SU-DHL-6 (cell line): ENCODE data around the gene ATP6V0D1.

Experiments
- H2AFZ ChIP-seq: fragments of 200-600 bp; sonication (generic); 2 replicates; pipeline ENCODE4 v1.6.1; 2014; ENCODE audit warnings: low read depth, mild to moderate bottlenecking, moderate library complexity, mixed read lengths, antibody characterized with exemption, low read length; ENCODE audit not compliant: severe bottlenecking
- H3F3A ChIP-seq: fragments of 200-600 bp; shearing (Covaris generic); 2 replicates; pipeline ENCODE4 v1.6.0; 2016; ENCODE audit warnings: antibody characterized with exemption, mild to moderate bottlenecking; ENCODE audit not compliant: insufficient read depth
- H3K27ac ChIP-seq: fragments of 200-600 bp; sonication (generic); 2 replicates; pipeline ENCODE4 v1.5.1; 2016; ENCODE audit warnings: low read depth, mild to moderate bottlenecking, low read length, moderate library complexity, mixed read lengths
- H3K27me3 ChIP-seq: fragments of 200-600 bp; sonication (generic), shearing (Covaris generic); 2 replicates; pipeline ENCODE4 v1.6.0; 2014; ENCODE audit warnings: mild to moderate bottlenecking, low read length
- H3K36me3 ChIP-seq: fragments of 200-600 bp; sonication (generic); 2 replicates; pipeline ENCODE4 v1.6.1; 2014; ENCODE audit warnings: mild to moderate bottlenecking, low read length, mixed read lengths
- H3K4me2 ChIP-seq: fragments of 300-600, 200-600 bp; shearing (Covaris generic), sonication (generic); 2 replicates; pipeline ENCODE4 v1.6.0; 2014; ENCODE audit warnings: low read length, low read depth, mild to moderate bottlenecking; ENCODE audit not compliant: poor library complexity, severe bottlenecking
- H3K4me3 ChIP-seq: fragments of 200-600 bp; sonication (generic); 2 replicates; pipeline ENCODE4 v1.5.1; 2014; ENCODE audit warnings: antibody characterized with exemption, low read length, mild to moderate bottlenecking, mixed read lengths; ENCODE audit not compliant: insufficient read depth, poor library complexity, severe bottlenecking
- H3K79me2 ChIP-seq: fragments of 200-600 bp; sonication (generic); 2 replicates; pipeline ENCODE4 v1.6.1; 2014; ENCODE audit warnings: mild to moderate bottlenecking, low read length, moderate library complexity; ENCODE audit not compliant: insufficient read depth
- H3K9ac ChIP-seq: fragments of 200-600 bp; sonication (generic); 2 replicates; pipeline ENCODE4 v1.7.0; 2014; ENCODE audit warnings: mild to moderate bottlenecking, low read length
- H3K9me2 ChIP-seq: fragments of 200-600 bp; sonication (generic); replicated peaks from 2 replicates; pipeline ENCODE4 v1.6.1; 2014; ENCODE audit warnings: low read length; ENCODE audit not compliant: insufficient read depth
- H3K9me3 ChIP-seq: fragments of 200-600 bp; sonication (generic); 2 replicates; pipeline ENCODE4 v1.6.1; 2014; ENCODE audit warnings: low read length, mixed read lengths; ENCODE audit not compliant: insufficient read depth
- H4K20me1 ChIP-seq: fragments of 200-600 bp; sonication (generic); 2 replicates; pipeline ENCODE4 v1.6.1; 2014; ENCODE audit warnings: low read depth, mild to moderate bottlenecking, antibody characterized with exemption, low read length, moderate library complexity, mixed read lengths
- CTCF ChIP-seq: fragments of 200-600 bp; sonication (generic); IDR thresholded peaks from one replicate; pipeline ENCODE4 v1.5.1; 2017; ENCODE audit warnings: antibody characterized with exemption, mild to moderate bottlenecking, low read length, moderate library complexity; ENCODE audit not compliant: insufficient read depth, poor library complexity, severe bottlenecking
- EZH2phosphoT487 ChIP-seq: fragments of 200-600 bp; sonication (generic), shearing (Covaris generic); conservative IDR thresholded peaks from 2 replicates; pipeline ENCODE4 v1.6.1; 2018; ENCODE audit warnings: mild to moderate bottlenecking, antibody characterized with exemption, low read length, moderate library complexity, mixed read lengths

ATP6V0D1 gene

GRCh38 chr16:67390816-67391423, 90.0 kb downstream of the ATP6V0D1 start:
- Histone ChIP-seq H3K9ac (no peak overlapping the region), H3K27me3 (no peaks in the 10 kb centered on the region), H2AFZ (no peak overlapping the region), H3K4me2 (no peak overlapping the region), H3K9me2 (no peaks in the 10 kb centered on the region), H3K36me3 (no peaks in the 10 kb centered on the region), H3K9me3 (no peaks in the 10 kb centered on the region), H3K4me3 (no peak overlapping the region), H4K20me1 (no peaks in the 10 kb centered on the region), H3K27ac (no peak overlapping the region), H3K79me2 (no peaks in the 10 kb centered on the region), H3F3A (no peaks in the 10 kb centered on the region)
- TF ChIP-seq EZH2phosphoT487 = no peak
- TF ChIP-seq CTCF = no peak

GRCh38 chr16:67389911-67390815, 90.8 kb downstream of the ATP6V0D1 start:
- H3K27ac ChIP-seq = no peak overlapping the region
- no peaks in the 10 kb centered on the region for H3K9me3 ChIP-seq
- no peak overlapping the region for H3K4me3 ChIP-seq
- TF ChIP-seq EZH2phosphoT487 = no peak
- no peak for TF ChIP-seq CTCF
- no peak overlapping the region for H3K9ac ChIP-seq
- H3F3A ChIP-seq = no peaks in the 10 kb centered on the region
- no peaks in the 10 kb centered on the region for H3K9me2 ChIP-seq
- no peak overlapping the region for H3K4me2 ChIP-seq
- no peaks in the 10 kb centered on the region for H3K79me2 ChIP-seq
- no peak overlapping the region for H2AFZ ChIP-seq
- no peaks in the 10 kb centered on the region for H4K20me1 ChIP-seq
- H3K27me3 ChIP-seq = no peaks in the 10 kb centered on the region
- H3K36me3 ChIP-seq = no peaks in the 10 kb centered on the region

GRCh38 chr16:67388591-67388990, 92.4 kb downstream of the ATP6V0D1 start:
- Histone ChIP-seq H3K9me3 (no peaks in the 10 kb centered on the region), H3K36me3 (no peaks in the 10 kb centered on the region), H3K4me2 (no peak overlapping the region), H3K27ac (no peak overlapping the region), H3K9me2 (no peaks in the 10 kb centered on the region), H3K9ac (no peak overlapping the region), H3K27me3 (no peaks in the 10 kb centered on the region), H3K79me2 (no peaks in the 10 kb centered on the region), H4K20me1 (no peaks in the 10 kb centered on the region), H2AFZ (no peak overlapping the region), H3F3A (no peaks in the 10 kb centered on the region), H3K4me3 (no peak overlapping the region)
- TF ChIP-seq EZH2phosphoT487 (no peak), CTCF (no peak)
